Measurements from ENCODE around the gene MRPS14. TPM values are rescaled to one million over a fixed set of nuclear protein-coding genes. Genes with fewer than 3 reads are reported as not detected.

MRPS14 gene
- polyA plus RNA-seq, 1 of the 3 experiments (the other 2 are of a cell fraction) = 18.2 TPM

DNA sequence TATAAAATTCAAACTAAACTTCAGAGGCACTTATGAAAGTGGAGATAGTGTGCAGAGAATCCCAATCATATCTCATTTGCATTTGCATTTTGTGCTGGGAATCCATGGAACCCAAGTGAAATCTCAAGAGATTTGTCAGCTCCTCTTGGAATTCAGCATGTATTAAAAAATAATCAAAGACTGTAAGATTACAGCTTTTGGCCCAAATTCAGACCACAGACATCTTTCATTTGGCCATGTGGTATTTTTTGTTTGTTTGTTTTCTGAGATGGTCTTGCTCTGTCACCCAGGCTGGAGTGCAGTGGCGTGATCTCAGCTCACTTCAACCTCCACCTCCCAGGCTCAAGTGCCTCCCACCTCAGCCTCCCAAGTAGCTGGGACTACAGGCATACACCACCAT is 27.3 kb downstream of the MRPS14 start:
- no peaks in the 10 kb centered on the region for H4K20me1 ChIP-seq (ENCODE audit: insufficient read depth)
- H3K27me3 ChIP-seq (ENCODE audit: insufficient read depth) = no peaks in the 10 kb centered on the region
- DNase-seq = no peak
- no peak overlapping the region for H2AFZ ChIP-seq (ENCODE audit: low read depth)
- CTCF ChIA-PET = interaction anchor here (1.1 to 2.2 kb wide), 2 partner anchors 13 to 225 kb away, joined by 5 to 7 read pairs; no protein-coding TSS in a partner anchor
- peaks cover 9% of the 10 kb centered on the region for H3K79me2 ChIP-seq (ENCODE audit: insufficient read depth)
- TF ChIP-seq, protein P1, sequence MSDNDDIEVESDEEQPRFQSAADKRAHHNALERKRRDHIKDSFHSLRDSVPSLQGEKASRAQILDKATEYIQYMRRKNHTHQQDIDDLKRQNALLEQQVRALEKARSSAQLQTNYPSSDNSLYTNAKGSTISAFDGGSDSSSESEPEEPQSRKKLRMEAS (IDR thresholded peaks at IDR 0.05; ENCODE audit: low read depth) = no peak
- no peak for TF ChIP-seq YY1 (IDR thresholded peaks at IDR 0.05; ENCODE audit: low read depth)
- no peak for TF ChIP-seq CHD2 (IDR thresholded peaks at IDR 0.05; ENCODE audit: low read length, partially characterized antibody)
- TF ChIP-seq FOXJ3 (CRISPR knock-in tag; IDR thresholded peaks at IDR 0.05) = no peak
- TF ChIP-seq, protein P2, sequence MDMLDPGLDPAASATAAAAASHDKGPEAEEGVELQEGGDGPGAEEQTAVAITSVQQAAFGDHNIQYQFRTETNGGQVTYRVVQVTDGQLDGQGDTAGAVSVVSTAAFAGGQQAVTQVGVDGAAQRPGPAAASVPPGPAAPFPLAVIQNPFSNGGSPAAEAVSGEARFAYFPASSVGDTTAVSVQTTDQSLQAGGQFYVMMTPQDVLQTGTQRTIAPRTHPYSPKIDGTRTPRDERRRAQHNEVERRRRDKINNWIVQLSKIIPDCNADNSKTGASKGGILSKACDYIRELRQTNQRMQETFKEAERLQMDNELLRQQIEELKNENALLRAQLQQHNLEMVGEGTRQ (IDR thresholded peaks at IDR 0.05; ENCODE audit: borderline replicate concordance, low read depth, low read length) = no peak
- no peak for TF ChIP-seq RAD21 (IDR thresholded peaks at IDR 0.05; ENCODE audit: low read length)
- TF ChIP-seq RCOR1 (IDR thresholded peaks at IDR 0.05; ENCODE audit: low read length) = no peak
- no peak for TF ChIP-seq SIN3A (IDR thresholded peaks at IDR 0.05; ENCODE audit: borderline replicate concordance, low read depth, low read length)
- no peak for TF ChIP-seq ELF1 (IDR thresholded peaks at IDR 0.05)
- TF ChIP-seq RFX5 (IDR thresholded peaks at IDR 0.05; ENCODE audit: low read length) = no peak
- H3K4me3 ChIP-seq (ENCODE audit: low read depth in 2 of 2, low read length in 1 of 2) = no peak overlapping the region
- WGBS (ENCODE audit: low lambda C conversion rate) = 95% methylated on average over 1 of the region's 1 CpG
- no peak overlapping the region for H3K9ac ChIP-seq
- H3K27ac ChIP-seq (ENCODE audit: low read depth in 2 of 2, low read length in 1 of 2) = no peak overlapping the region
- H3K9me3 ChIP-seq = no peaks in the 10 kb centered on the region
- H3F3A ChIP-seq (replicated peaks; ENCODE audit: insufficient read depth) = peaks cover 4% of the 10 kb centered on the region
- H3K4me2 ChIP-seq = no peak overlapping the region
- H3K36me3 ChIP-seq (replicated peaks in 1 of 2; ENCODE audit: control insufficient read depth in 1 of 2, insufficient read depth in 2 of 2, low read length in 1 of 2) = peaks cover 4 to 9% of the 10 kb centered on the region in 2 experiments
- peaks cover 0 to 6% of the 10 kb centered on the region in 2 experiments; a peak in 2 of 4 replicates for H3K4me1 ChIP-seq (ENCODE audit: control insufficient read depth in 1 of 2, insufficient read depth in 2 of 2, low read depth in 1 of 2, low read length in 1 of 2)
- no peaks in the 10 kb centered on the region for H3K9me2 ChIP-seq
- POLR2A ChIA-PET = no interaction called here

DNA sequence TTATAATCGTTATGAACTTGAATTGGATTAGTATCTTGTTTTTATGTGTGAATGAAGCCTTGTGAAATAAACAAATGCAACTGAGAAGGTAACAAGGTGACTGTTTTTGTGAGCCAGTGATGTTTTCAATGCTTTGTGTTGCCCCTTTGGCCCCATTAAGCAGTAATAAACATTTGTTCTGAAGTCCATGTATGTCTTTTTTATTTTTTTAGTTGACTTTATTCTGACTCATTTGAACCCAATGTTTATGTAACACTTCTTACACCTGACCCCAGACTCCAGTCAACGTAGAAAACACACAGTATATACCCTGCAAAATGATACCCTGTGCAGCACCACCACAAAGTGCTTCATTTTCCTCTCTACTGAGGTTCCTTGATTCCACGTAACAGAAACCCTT is 28.1 kb downstream of the MRPS14 start:
- no peak overlapping the region for H3K4me3 ChIP-seq (ENCODE audit: low read depth in 2 of 2, low read length in 1 of 2)
- H2AFZ ChIP-seq (ENCODE audit: low read depth) = no peak overlapping the region
- H3K36me3 ChIP-seq (replicated peaks in 1 of 2; ENCODE audit: control insufficient read depth in 1 of 2, insufficient read depth in 2 of 2, low read length in 1 of 2) = peaks cover 4 to 9% of the 10 kb centered on the region in 2 experiments
- peaks cover 1% of the 10 kb centered on the region; the same call in 1 of the 2 replicates for H3K79me2 ChIP-seq (ENCODE audit: insufficient read depth)
- H3K9me2 ChIP-seq = no peaks in the 10 kb centered on the region
- H3F3A ChIP-seq (replicated peaks; ENCODE audit: insufficient read depth) = peaks cover 4% of the 10 kb centered on the region
- no peak overlapping the region for H3K27ac ChIP-seq (ENCODE audit: low read depth in 2 of 2, low read length in 1 of 2)
- no peaks in the 10 kb centered on the region for H3K9me3 ChIP-seq
- ChIA-PET CTCF (interaction anchor here (2.2 kb wide), 1 partner anchor 13 kb away, joined by 7 read pairs; no protein-coding TSS in a partner anchor), POLR2A (no interaction called here)
- 87% methylated on average over 3 of the region's 3 CpGs for WGBS (ENCODE audit: low lambda C conversion rate)
- H4K20me1 ChIP-seq (ENCODE audit: insufficient read depth) = no peaks in the 10 kb centered on the region
- H3K4me1 ChIP-seq (ENCODE audit: control insufficient read depth in 1 of 2, insufficient read depth in 2 of 2, low read depth in 1 of 2, low read length in 1 of 2) = peaks cover 0 to 6% of the 10 kb centered on the region in 2 experiments; a peak in 2 of 4 replicates
- H3K27me3 ChIP-seq (ENCODE audit: insufficient read depth) = no peaks in the 10 kb centered on the region
- no peak overlapping the region for H3K9ac ChIP-seq
- no peak overlapping the region for H3K4me2 ChIP-seq
- TF ChIP-seq TAF1 (IDR thresholded peaks at IDR 0.05; ENCODE audit: borderline replicate concordance, low read depth, low read length) (no peak), SIN3A (IDR thresholded peaks at IDR 0.05; ENCODE audit: borderline replicate concordance, low read depth, low read length) (no peak), EP300 (IDR thresholded peaks at IDR 0.05; ENCODE audit: borderline replicate concordance in 1 of 2, low read depth in 1 of 2, low read length in 1 of 2) (no peak), TCF12 (IDR thresholded peaks at IDR 0.05) (no peak), YY1 (IDR thresholded peaks at IDR 0.05; ENCODE audit: low read depth) (no peak)
- TF ChIP-seq, protein P2 (IDR thresholded peaks at IDR 0.05; ENCODE audit: borderline replicate concordance, low read depth, low read length) = no peak
- no peak for DNase-seq
